Vagina (tissue), 2 donors: ENCODE data around the gene DLG4.

Experiments
- CTCF ChIP-seq, 3 experiments: fragments of 450-650 bp in 2 of 3; fragments of 200-600 bp in 1 of 3; sonication (generic) in 1 of 3; IDR thresholded peaks; one replicate each; pipeline ENCODE4 v1.5.1; 2017 to 2019; ENCODE audit warnings: antibody characterized with exemption in 3 of 3, mild to moderate bottlenecking in 2 of 3, moderate library complexity in 2 of 3
- POLR2A ChIP-seq, 2 donors: fragments of 450-650 bp; IDR thresholded peaks; one replicate each; pipeline ENCODE4 v1.6.1; 2017; ENCODE audit warnings: antibody characterized with exemption in 2 of 2, mild to moderate bottlenecking in 2 of 2, moderate library complexity in 2 of 2

GRCh38 chr17:7214300-7215135 lies 5.1 kb downstream of the DLG4 start:
- TF ChIP-seq CTCF (IDR thresholded peaks at IDR 0.05): peak in 2 of 3 experiments; percentile 23 to 26
- TF ChIP-seq POLR2A (IDR thresholded peaks at IDR 0.05): no peak
